Vagina (tissue), 2 donors: ENCODE measurements around the gene PIR. TPM values are rescaled to one million over a fixed set of nuclear protein-coding genes. Genes with fewer than 3 reads are reported as not detected.

Experiments used
- DNase-seq, 2 donors: peaks; one replicate each; pipeline ENCODE4 v3.0.0-alpha.2; 2017; ENCODE audit errors: extremely low spot score in 2 of 2
- H3K27ac ChIP-seq: fragments of 200-600 bp; sonication (generic); one replicate; pipeline ENCODE4 v1.5.1; 2019
- H3K27me3 ChIP-seq: fragments of 200-600 bp; sonication (generic); one replicate; pipeline ENCODE4 v1.5.1; 2019
- H3K36me3 ChIP-seq, 2 donors: fragments of 200-600 bp; sonication (generic); one replicate each; pipeline ENCODE4 v1.5.1; 2017 to 2019
- H3K4me1 ChIP-seq: fragments of 200-600 bp; sonication (generic); one replicate; pipeline ENCODE4 v1.5.1; 2019
- H3K4me3 ChIP-seq, 2 donors: fragments of 200-600 bp; sonication (generic); 1 replicate in 1 of 2; 2 replicates in 1 of 2; pipeline ENCODE4 v1.5.1; 2016 to 2019
- H3K9me3 ChIP-seq: fragments of 200-600 bp; sonication (generic); one replicate; pipeline ENCODE4 v1.5.1; 2019
- CTCF ChIP-seq, 3 experiments: fragments of 450-650 bp in 2 of 3; fragments of 200-600 bp in 1 of 3; sonication (generic) in 1 of 3; IDR thresholded peaks; one replicate each; pipeline ENCODE4 v1.5.1; 2017 to 2019; ENCODE audit warnings: antibody characterized with exemption in 3 of 3, mild to moderate bottlenecking in 2 of 3, moderate library complexity in 2 of 3
- POLR2A ChIP-seq, 2 donors: fragments of 450-650 bp; IDR thresholded peaks; one replicate each; pipeline ENCODE4 v1.6.1; 2017; ENCODE audit warnings: antibody characterized with exemption in 2 of 2, mild to moderate bottlenecking in 2 of 2, moderate library complexity in 2 of 2
- POLR2AphosphoS5 ChIP-seq, 2 donors: sonication (generic); formaldehyde crosslinking; IDR thresholded peaks; one replicate each; pipeline ENCODE4 v1.9.0; 2017; ENCODE audit warnings: antibody characterized with exemption in 2 of 2, mild to moderate bottlenecking in 2 of 2, low read depth in 1 of 2; ENCODE audit not compliant: insufficient read depth in 1 of 2
- intact Hi-C: fragments of 100-400 bp; cut with DNase I; formaldehyde crosslinking; loops from one replicate; pipeline ENCODE4 v1.15.1; 2023
- total RNA-seq: library from RNA; depleted of rRNA; stranded (reverse); fragments of >200 nt; gene quantifications from one replicate; pipeline ENCODE4 v1.2.3, GENCODE V29; 2016

The PIR gene
- total RNA-seq, 1 donor from 2014 or later = 24.1 TPM

- no peaks in the 10 kb centered on the region for H3K9me3 ChIP-seq
- no peaks in the 10 kb centered on the region for H3K36me3 ChIP-seq
- no peak overlapping the region for H3K4me3 ChIP-seq
- TF ChIP-seq CTCF (IDR thresholded peaks at IDR 0.05) (no peak), POLR2A (IDR thresholded peaks at IDR 0.05) (no peak), POLR2AphosphoS5 (IDR thresholded peaks at IDR 0.05; ENCODE audit: insufficient read depth in 1 of 2, low read depth in 1 of 2) (no peak)
- intact Hi-C loops = no loop called here
- no peak for DNase-seq
- H3K4me1 ChIP-seq = no peaks in the 10 kb centered on the region
- no peaks in the 10 kb centered on the region for H3K27me3 ChIP-seq
- no peak overlapping the region for H3K27ac ChIP-seq
These were observed 18.4 kb upstream of the PIR start for GRCh38 chrX:15511563-15511962.

- intact Hi-C loops = no loop called here
- Histone ChIP-seq H3K4me1 (no peaks in the 10 kb centered on the region), H3K36me3 (no peaks in the 10 kb centered on the region), H3K4me3 (no peak overlapping the region), H3K9me3 (no peaks in the 10 kb centered on the region), H3K27me3 (no peaks in the 10 kb centered on the region), H3K27ac (no peak overlapping the region)
- TF ChIP-seq CTCF (IDR thresholded peaks at IDR 0.05) = no peak
- no peak for TF ChIP-seq POLR2A (IDR thresholded peaks at IDR 0.05)
- no peak for TF ChIP-seq POLR2AphosphoS5 (IDR thresholded peaks at IDR 0.05; ENCODE audit: insufficient read depth in 1 of 2, low read depth in 1 of 2)
- no peak for DNase-seq
These were observed 16.7 kb upstream of the PIR start for GRCh38 chrX:15509845-15510244.

- H3K27me3 ChIP-seq = no peaks in the 10 kb centered on the region
These were observed 13.9 kb upstream of the PIR start for GRCh38 chrX:15507005-15507404.

GRCh38 chrX:15505101-15505500 lies 12.0 kb upstream of the PIR start:
- no peaks in the 10 kb centered on the region for H3K36me3 ChIP-seq
- H3K4me1 ChIP-seq = no peaks in the 10 kb centered on the region
- H3K27ac ChIP-seq = no peak overlapping the region
- TF ChIP-seq POLR2AphosphoS5 (IDR thresholded peaks at IDR 0.05; ENCODE audit: insufficient read depth in 1 of 2, low read depth in 1 of 2) (no peak), POLR2A (IDR thresholded peaks at IDR 0.05) (no peak), CTCF (IDR thresholded peaks at IDR 0.05) (no peak)
- intact Hi-C loops = no loop called here
- no peak for DNase-seq
- H3K9me3 ChIP-seq = no peaks in the 10 kb centered on the region
- no peak overlapping the region for H3K4me3 ChIP-seq
- H3K27me3 ChIP-seq = no peaks in the 10 kb centered on the region

More at GRCh38 chrX:15507005-15507404, 13.9 kb upstream of the PIR start:
- H3K27ac ChIP-seq = no peak overlapping the region
- no peaks in the 10 kb centered on the region for H3K9me3 ChIP-seq
- TF ChIP-seq POLR2A (IDR thresholded peaks at IDR 0.05) (no peak), CTCF (IDR thresholded peaks at IDR 0.05) (no peak), POLR2AphosphoS5 (IDR thresholded peaks at IDR 0.05; ENCODE audit: insufficient read depth in 1 of 2, low read depth in 1 of 2) (no peak)
- H3K36me3 ChIP-seq = no peaks in the 10 kb centered on the region
- DNase-seq = no peak
- no peaks in the 10 kb centered on the region for H3K4me1 ChIP-seq
- intact Hi-C loops = no loop called here
- no peak overlapping the region for H3K4me3 ChIP-seq

GRCh38 chrX:15504661-15505060 lies 11.5 kb upstream of the PIR start:
- no peak for DNase-seq
- TF ChIP-seq POLR2A (IDR thresholded peaks at IDR 0.05) (no peak), CTCF (IDR thresholded peaks at IDR 0.05) (no peak)
- no peak overlapping the region for H3K4me3 ChIP-seq
- no peaks in the 10 kb centered on the region for H3K36me3 ChIP-seq
- H3K27ac ChIP-seq = no peak overlapping the region
- no peaks in the 10 kb centered on the region for H3K27me3 ChIP-seq
- intact Hi-C loops = loop anchor here (5.0 kb wide), 1 partner anchor 1083 kb away; no protein-coding TSS in a partner anchor
- no peaks in the 10 kb centered on the region for H3K4me1 ChIP-seq
- no peaks in the 10 kb centered on the region for H3K9me3 ChIP-seq
